GM10847 (cell line): ENCODE measurements around the gene CCDC194.

Experiments
- POLR2A ChIP-seq: IDR thresholded peaks from 2 replicates; pipeline ENCODE4 v1.6.1; 2011; ENCODE audit not compliant: insufficient read length; ENCODE audit errors: extremely low read depth

CCDC194 gene

DNA sequence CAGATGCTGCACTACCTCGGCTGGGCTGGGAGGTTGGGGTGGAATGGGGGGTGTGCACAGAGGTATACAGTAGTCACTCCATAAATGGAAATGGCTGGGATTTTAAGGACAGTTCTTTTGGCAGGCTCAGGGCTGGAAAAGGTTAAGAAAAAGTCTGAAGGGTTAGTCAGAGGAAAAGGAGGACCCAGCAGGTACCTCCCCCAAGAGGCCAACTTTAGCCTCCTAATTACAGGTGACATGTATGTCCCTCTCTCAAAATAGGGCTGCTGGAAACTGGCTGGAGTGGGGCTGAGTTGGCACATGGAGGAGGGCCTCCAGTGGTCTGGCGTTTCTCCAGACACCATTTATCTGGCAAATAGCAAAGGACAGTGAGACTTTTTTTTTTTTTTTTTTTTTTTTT, 994 bp downstream of the CCDC194 start:
- no peak for TF ChIP-seq POLR2A

DNA sequence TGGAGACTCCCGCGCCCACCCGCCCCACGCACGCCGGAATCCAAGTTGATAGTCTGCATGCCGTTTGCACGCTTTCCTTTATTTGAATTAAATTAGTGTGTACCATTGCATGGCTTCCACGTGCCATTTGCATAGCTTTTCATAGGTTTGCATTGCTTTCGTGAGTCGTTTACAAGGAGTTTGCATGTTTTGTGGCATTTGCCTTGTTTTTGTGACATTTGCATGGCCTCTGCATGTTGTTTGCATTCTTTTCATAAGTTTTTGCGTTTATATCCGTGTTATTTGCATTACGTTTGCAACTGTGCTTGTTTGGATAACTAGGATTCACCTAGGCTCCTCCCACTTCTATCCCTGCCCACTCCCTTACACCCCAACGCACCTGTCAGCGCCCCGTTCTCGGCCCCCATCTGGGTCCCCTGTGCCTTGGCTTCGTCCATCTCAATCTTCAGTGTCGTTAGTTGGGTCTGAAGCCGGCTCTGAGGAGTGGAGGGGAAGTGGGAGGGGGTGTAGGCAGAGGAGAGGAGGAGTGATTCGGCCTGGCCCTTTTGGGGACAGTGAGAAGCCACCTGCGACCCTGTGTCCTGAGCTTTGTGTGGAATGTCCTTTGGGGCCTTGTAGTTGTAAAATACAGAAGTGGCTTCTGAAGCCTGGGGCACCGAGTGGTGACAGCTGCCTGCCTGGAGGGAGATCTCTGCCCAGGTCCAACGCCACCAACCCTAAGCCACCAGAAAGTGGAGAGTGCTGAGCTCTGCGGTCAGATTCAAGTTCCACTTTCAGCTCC, 2.4 kb downstream of the CCDC194 start:
- TF ChIP-seq POLR2A, result no peak

DNA sequence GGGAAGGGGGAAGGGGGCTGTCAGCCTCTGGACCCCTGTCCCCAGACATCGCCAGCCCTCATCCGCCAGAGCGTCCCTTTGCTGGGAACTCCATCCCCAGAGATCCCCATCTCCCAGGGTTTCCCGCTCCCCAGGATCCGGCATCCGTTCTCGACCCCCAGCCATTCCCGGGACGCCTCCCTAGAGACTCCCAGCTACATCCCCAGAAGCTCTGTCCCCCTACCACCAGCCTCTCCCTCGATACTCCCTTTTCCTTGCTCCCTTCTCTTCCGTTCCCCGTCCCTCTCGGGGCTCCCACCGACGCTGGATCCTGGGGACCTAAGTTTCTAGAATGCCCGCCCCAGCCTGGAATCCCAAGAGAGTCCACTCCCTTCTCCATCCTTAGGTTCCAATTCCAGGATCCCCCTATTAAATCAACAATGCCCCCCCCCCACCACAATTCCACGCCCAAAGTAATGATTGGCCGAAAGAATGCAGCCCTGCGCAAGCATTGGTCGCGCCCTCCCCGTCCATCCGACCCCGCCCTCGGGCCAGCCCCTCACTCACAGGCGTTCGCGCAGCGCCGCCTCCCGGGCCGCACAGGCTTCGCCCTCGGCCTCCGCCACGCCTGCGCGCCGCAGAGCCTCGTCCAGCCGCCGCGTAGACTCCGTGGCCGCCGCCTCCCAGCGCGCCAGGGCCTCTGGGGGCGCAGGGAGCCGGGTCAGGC, 3.2 kb downstream of the CCDC194 start:
- TF ChIP-seq POLR2A, result peak; percentile 16

DNA sequence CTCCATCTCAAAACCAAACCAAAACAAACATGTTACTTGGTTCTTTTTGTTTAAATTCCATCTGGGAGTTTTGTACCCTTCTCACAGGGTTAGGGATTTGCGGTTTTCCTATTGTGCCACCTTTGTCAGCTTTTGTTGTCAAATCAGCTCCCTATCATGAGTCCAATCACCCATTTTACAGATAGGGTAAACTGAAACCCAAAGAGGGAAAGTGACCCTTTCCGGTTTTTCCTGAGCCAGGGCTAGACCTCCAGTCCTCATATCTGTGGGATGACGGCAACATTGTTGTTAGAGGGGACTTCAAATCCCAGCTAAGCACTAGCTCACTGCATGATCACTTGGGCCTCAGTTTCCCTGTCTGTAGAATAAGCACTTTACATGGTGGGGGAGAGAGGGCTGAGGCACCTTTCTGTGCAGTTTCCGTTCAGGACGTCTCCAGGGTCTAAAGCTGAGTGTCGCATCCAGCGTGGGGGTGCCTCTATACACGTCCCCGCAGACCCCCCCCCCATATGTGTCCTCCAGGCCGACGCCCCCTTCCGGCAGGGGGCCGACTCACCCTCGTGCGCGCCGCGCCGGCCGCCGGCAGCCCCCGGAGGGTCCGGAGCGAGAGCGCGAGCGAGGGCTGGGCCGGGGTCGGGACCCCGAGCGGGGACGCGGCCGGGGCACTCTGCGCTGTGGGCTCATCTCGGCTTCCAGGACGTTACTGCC, 3.9 kb downstream of the CCDC194 start:
- TF ChIP-seq POLR2A, result no peak

DNA sequence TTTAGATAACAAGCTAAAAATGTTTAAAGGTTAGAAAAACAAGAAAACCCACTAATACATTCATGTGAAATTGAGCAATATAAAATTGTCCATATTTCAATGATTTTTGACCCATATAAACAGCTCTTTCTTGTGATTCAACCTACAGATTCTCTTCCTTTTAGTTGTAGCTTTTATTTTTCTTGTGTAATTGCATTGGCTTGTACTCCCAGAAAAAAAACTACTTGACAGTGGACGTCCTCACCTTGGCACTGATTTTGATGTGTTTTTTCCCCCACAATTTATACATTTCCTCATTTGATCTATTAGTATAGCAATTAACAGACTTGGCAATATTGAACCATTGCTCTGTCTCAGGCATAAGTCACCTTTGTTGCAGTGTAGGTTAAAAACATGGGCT, 4.7 kb downstream of the CCDC194 start:
- no peak for TF ChIP-seq POLR2A

DNA sequence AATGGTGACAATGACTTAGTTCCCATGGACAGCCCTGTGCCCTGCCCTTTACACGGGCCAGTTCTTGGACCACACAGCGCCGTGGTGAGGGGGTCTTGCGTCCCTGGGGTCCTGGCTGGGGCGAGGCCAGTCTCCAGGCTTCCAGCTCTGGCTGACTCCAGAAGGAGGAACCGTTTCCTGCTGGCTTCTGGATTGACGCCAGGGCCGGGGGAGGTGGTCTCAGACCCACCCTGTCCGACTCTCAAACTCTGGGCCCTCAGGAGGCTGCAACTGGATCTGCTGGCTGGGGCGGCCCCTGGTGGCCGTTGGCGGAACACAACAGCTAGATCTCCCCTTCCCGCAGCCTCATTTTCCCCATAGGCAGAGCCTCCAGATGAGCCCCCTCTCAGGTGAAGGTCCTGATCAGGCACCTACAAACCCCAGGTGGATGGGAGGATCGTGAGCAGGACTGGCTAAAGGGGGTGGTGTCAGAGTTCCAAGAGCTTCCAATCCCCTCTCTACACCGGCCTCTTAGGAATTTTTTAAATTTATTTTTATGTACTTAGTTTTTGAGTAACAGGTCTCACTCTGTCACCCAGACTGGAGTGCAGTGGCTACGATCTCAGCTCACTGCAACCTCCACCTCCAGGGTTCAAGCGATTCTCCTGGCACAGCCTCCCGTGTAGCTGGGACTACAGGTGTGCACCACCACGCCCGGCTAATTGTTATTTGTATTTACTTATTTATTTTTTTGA, 8.0 kb downstream of the CCDC194 start:
- no peak for TF ChIP-seq POLR2A

DNA sequence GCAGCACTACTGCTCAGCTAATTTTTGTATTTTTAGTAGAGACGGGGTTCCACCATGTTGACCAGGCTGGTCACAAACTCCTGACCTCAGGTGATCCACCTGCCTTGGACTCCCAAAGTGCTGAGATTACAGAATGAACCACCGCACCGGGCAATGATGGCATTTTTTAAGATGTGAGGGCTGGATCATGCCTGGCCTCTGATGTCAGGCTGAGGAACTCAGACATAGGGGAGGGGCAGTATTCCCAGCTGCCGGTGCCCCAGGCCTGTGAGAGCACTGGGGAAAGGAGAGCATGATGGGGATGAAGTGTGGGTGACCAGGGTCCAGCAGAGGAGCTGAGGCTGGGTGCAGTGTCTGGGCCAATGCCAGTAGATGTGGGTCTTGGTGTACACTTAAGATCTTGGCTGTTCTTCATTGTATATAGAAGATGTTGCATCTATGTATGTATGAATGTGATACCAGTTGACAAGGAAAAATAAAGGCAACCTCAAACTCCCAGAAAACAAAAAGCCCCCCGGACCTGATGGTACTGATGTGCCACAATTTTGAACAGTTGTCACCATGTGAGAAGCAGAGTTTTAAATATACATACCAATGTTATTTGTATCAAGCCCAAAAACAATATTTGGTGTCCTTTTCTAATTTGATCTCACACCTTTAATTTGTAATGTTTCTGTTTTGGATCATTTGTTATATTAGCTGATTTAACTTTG, 13.4 kb downstream of the CCDC194 start:
- no peak for TF ChIP-seq POLR2A

DNA sequence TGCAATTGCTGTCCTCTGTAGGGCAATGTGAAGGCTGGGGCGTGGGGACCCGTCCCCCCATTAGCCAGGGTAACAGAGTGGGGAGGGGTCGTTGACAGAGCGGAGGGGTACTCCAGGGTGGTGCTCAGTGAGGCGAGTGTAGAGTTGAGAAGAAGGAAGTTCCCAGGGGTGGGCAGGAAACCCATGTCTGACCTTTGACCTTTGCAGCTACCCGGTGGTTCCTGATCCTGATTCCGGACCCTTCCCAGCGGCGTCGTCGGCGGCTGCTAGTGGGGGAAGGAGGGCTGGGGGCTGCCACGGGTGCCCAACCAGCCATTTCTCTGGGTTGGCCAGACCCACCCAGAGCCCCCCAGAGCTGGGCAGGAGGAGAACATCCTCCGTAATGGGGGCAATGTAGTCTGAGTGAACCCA, 14.8 kb downstream of the CCDC194 start:
- TF ChIP-seq POLR2A, result no peak

DNA sequence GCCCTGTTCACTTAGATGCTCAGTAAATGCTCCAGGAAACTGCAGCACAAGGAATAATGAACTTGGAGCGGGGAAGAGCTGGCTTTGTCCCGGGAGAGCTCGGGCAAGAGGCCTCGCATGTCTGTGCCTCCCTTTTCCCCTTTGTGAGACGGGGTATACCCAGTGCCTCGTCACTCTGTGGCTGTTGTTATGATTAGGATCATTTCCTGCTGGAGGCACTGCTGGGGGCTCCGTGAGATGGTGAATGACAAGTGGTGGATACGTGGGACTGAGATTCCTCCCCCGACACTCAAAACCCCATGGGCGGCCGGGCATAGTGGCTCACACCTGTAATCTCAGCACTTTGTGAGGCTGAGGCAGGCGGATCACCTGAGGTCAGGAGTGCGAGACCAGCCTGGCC, 15.7 kb downstream of the CCDC194 start:
- no peak for TF ChIP-seq POLR2A

DNA sequence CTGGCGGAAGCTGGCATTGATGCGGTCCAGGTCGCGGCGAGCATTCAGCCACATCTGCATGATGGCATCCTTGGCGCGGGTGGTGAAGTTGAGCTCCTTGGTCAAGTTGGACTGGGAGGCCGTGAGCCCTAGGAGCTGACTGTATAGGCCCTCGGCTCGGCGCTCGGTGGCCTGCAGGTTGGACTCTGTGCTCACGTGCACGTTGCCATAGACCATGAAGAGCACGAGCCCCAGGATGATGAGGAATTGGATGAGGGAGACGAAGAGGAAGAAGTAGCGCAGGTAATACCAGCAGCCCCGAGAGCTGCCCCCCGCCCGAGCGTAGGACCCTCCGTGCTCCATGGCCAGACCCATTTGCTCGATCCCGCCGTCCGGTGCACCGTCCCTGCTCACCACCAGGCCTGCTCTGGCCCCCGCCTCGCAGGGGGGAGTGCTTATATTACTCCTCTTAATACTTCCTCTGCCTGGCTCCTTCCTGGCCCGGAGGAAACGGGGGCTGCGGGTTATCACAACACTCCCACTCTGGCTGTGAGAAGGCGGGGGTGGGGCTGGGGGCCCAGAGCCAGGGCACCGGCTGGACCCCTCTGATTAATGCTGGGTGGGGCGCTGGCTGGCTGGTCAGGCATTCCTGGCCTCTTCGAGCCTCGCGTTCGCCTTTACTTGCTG, 16.9 kb downstream of the CCDC194 start, which contains the start of gene PLVAP:
Gene PLVAP, minus strand, starts transcription at position 408 of the 666 bp plus-strand sequence. Its CDS starts 54 bp downstream, at position 354.
- TF ChIP-seq POLR2A, result no peak

DNA sequence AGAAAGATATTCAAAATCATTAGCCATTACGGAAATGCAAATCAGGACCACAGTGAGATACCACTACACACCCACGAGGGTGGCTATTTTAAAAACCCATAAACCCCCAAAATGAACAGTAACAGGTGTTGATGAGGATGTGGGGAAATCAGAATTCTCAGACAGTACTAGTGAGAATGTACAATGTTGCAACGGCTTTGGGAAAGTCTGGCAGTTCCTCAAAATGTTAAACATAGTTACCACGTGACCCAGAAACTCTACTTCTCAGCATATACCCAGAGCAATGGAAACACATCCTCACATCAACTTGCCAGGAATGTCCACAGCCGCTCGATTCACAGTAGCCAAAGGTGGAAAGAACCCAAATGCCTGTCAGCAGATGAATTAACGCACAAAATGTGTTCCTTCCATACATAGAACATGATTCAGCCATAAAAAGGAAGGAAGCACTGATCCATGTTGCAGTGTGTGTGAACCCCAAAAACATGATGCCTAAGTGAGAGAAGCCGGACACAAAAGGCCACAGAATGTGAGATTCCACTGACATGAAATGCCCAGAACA, 23.9 kb downstream of the CCDC194 start:
- no peak for TF ChIP-seq POLR2A

DNA sequence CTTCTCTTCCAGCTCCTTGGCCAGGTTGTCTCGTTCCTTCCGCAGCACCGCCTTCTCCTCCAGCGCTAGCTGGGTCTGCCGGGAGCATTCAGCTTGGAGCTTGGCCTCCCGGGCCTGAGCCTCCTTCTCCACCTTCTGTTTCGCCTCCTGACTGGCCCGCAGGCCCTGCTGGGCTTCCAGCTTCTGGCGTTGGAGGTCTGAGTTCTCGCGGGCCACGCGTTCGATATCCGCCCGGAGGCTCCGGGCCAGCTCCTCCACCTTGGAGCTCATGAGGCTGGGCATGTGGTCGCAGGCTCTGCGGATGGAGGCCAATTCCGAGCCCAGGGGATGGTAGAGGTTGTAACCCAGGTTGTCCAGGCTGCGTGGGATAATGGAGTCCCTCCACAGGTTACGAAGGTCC, 28.6 kb downstream of the CCDC194 start:
- no peak for TF ChIP-seq POLR2A

DNA sequence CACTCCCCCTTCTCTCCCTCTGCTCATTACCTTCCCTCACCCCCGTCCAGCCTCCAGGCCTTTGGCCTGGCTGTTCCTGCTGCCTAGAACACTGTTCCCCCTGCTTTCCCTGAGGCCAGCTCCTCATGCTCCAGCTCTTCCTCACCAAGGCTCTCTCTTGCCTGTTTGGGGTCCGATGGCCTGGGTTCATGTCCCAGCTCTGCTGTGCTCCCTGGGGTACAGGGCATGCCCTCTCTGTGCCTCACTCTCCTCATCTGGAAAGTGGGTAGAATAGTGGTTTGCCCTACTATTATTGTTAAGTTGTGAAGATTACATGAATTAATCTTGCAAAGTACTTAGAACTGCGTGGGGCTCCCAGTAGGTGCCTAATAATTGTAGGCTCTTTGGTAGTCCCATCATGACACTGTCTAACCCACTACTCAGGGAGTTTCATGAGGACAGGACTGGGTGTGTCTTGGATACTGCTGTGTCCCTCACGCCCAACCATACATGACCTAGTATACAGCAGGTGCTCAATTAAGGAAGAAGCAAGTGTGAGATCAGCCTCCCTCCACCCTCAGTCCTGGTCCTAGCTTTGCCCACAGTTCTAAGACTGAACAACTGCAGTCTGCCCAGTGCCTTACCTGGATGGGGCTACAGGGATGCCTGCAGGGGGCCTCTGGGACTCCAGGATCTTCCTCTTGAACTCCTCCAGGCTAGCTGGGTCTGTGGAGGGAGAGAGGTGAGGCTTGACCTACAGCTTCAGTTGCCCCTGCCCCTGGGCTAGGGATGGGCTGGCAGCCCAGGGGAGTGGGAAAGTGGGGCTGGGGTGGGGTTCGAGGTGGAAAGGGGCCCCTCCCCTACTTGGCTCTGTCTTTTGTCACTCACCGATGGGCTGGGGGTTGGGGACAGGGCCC, 33.8 kb downstream of the CCDC194 start:
- TF ChIP-seq POLR2A, result no peak
